HCT116 (cell line): ENCODE measurements around the gene TMEM132D. TPM values are rescaled to one million over a fixed set of nuclear protein-coding genes. Genes with fewer than 3 reads are reported as not detected.

Source experiments
- ATAC-seq: fragments of 200-7000 bp; cut with Tn5 transposase; 2 replicates; pipeline ENCODE4 v1.9.1; 2020; ENCODE audit warnings: mild to moderate bottlenecking, moderate library complexity
- BruUV-seq: library from RNA; stranded (reverse); fragments of 400-500 nt; replicated peaks from 2 replicates; lab custom pipeline; 2021; lab: Mats Ljungman, UMichigan
- CTCF ChIA-PET: fragments of 300-600 bp; sonication (Branson Sonifier 250); formaldehyde crosslinking; loops from one replicate; lab custom pipeline; 2021; ENCODE audit warnings: antibody characterized with exemption; lab: Charles Lee
- POLR2A ChIA-PET: fragments of 300-600, 350-600 bp; sonication (Branson Sonifier 250); formaldehyde crosslinking; loops from one replicate; lab custom pipeline; 2021; ENCODE audit warnings: antibody characterized with exemption; lab: Charles Lee
- RAD21 ChIA-PET, 2 experiments: fragments of 300-600 bp; sonication (Branson Sonifier 250); formaldehyde crosslinking; loops; one replicate each; lab custom pipeline; 2023; ENCODE audit warnings: low total read pairs in 2 of 2; ENCODE audit not compliant: uncharacterized antibody in 2 of 2, unreplicated experiment in 2 of 2, low non-redundant PET in 1 of 2; lab: Charles Lee
- DNase-seq: peaks from one replicate; pipeline ENCODE4 v3.0.0-alpha.2; 2010; ENCODE audit warnings: low read depth, low spot score
- H2AFZ ChIP-seq: fragments of 200-600 bp; shearing (Covaris generic), sonication (generic); 2 replicates; pipeline ENCODE4 v1.6.1; 2017; ENCODE audit warnings: low read depth, mixed run types, mixed read lengths, antibody characterized with exemption, low read length; ENCODE audit not compliant: poor library complexity, severe bottlenecking
- H3K27ac ChIP-seq: 2 replicates; pipeline ENCODE4 v1.5.1; 2012; ENCODE audit warnings: low read depth, low read length
- H3K27me3 ChIP-seq: fragments of 200-600 bp; sonication (generic); 2 replicates; pipeline ENCODE4 v1.6.1; 2016; ENCODE audit warnings: mixed run types, low read length, mixed read lengths; ENCODE audit not compliant: insufficient read depth
- H3K36me3 ChIP-seq, 2 experiments: fragments of 200-500 bp in 1 of 2; fragments of 200-600 bp in 1 of 2; sonication (Bioruptor generic) in 1 of 2; sonication (generic) in 1 of 2; 2 replicates each; pipeline versions ENCODE4 v1.5.1 to v1.6.1; 2014 to 2016; ENCODE audit warnings: low read length in 2 of 2, inconsistent platforms in 1 of 2, mixed read lengths in 1 of 2, mixed run types in 1 of 2; ENCODE audit not compliant: insufficient read depth in 2 of 2, control insufficient read depth in 1 of 2
- H3K4me1 ChIP-seq, 2 experiments: fragments of 200-600 bp in 1 of 2; sonication (generic) in 1 of 2; 2 replicates each; pipeline versions ENCODE4 v1.5.1 to v1.6.1; 2012 to 2017; ENCODE audit warnings: low read length in 2 of 2, inconsistent platforms in 1 of 2, mild to moderate bottlenecking in 1 of 2, mixed read lengths in 1 of 2, mixed run types in 1 of 2, moderate library complexity in 1 of 2; ENCODE audit not compliant: insufficient read depth in 2 of 2, control insufficient read depth in 1 of 2
- H3K4me2 ChIP-seq: fragments of 200-600 bp; sonication (generic); 2 replicates; pipeline ENCODE4 v1.6.1; 2017; ENCODE audit warnings: mixed run types, low read length, mixed read lengths
- H3K4me3 ChIP-seq, 2 experiments: fragments of 200-600 bp in 1 of 2; sonication (generic) in 1 of 2; replicated peaks in 1 of 2; 2 replicates each; pipeline ENCODE4 v1.5.1; 2011 to 2016; ENCODE audit warnings: low read length in 2 of 2, control low read depth in 1 of 2, low read depth in 1 of 2, mild to moderate bottlenecking in 1 of 2, mixed read lengths in 1 of 2, mixed run types in 1 of 2
- H3K79me2 ChIP-seq: fragments of 200-600 bp; sonication (generic); 2 replicates; pipeline ENCODE4 v1.6.1; 2017; ENCODE audit warnings: mild to moderate bottlenecking, mixed run types, low read length, moderate library complexity, mixed read lengths; ENCODE audit not compliant: insufficient read depth
- H3K9ac ChIP-seq: fragments of 200-600 bp; sonication (generic); 2 replicates; pipeline ENCODE4 v1.6.1; 2016; ENCODE audit warnings: low read length, mixed read lengths
- H3K9me2 ChIP-seq: fragments of 200-600 bp; sonication (generic), shearing (Covaris generic); 2 replicates; pipeline ENCODE4 v1.6.1; 2017; ENCODE audit warnings: mixed run types, mild to moderate bottlenecking, moderate library complexity; ENCODE audit not compliant: insufficient read depth
- H3K9me3 ChIP-seq, 2 experiments: fragments of 200-500 bp in 1 of 2; fragments of 200-600 bp in 1 of 2; sonication (Bioruptor generic) in 1 of 2; sonication (generic) in 1 of 2; 2 replicates each; pipeline ENCODE4 v1.6.1; 2014 to 2017; ENCODE audit warnings: low read length in 2 of 2, mixed read lengths in 2 of 2, inconsistent platforms in 1 of 2, low read depth in 1 of 2, mild to moderate bottlenecking in 1 of 2, mixed run types in 1 of 2, moderate library complexity in 1 of 2; ENCODE audit not compliant: control insufficient read depth in 1 of 2, insufficient read depth in 1 of 2
- H4K20me1 ChIP-seq: fragments of 200-600 bp; sonication (generic), shearing (Covaris generic); 2 replicates; pipeline ENCODE4 v1.6.1; 2017; ENCODE audit warnings: mixed run types, mild to moderate bottlenecking, moderate library complexity; ENCODE audit not compliant: insufficient read depth
- CBX3 ChIP-seq: IDR thresholded peaks from 2 replicates; pipeline ENCODE4 v1.6.1; 2012; ENCODE audit warnings: low read depth
- CEBPB ChIP-seq: IDR thresholded peaks from 2 replicates; pipeline ENCODE4 v1.6.1; 2012; ENCODE audit warnings: low read depth
- EGR1 ChIP-seq: IDR thresholded peaks from 2 replicates; pipeline ENCODE4 v1.6.1; 2012; ENCODE audit warnings: low read depth
- ELF1 ChIP-seq: IDR thresholded peaks from 2 replicates; pipeline ENCODE4 v1.6.1; 2012; ENCODE audit warnings: low read depth, borderline replicate concordance
- EZH2 ChIP-seq: fragments of 200-600 bp; sonication (generic); IDR thresholded peaks from 2 replicates; pipeline ENCODE4 v1.6.1; 2017; ENCODE audit warnings: antibody characterized with exemption, mixed run types
- EZH2phosphoT487 ChIP-seq: fragments of 200-600 bp; IDR thresholded peaks from 2 replicates; pipeline ENCODE4 v1.6.1; 2018; ENCODE audit warnings: antibody characterized with exemption, borderline replicate concordance
- FOSL1 ChIP-seq: IDR thresholded peaks from 2 replicates; pipeline ENCODE4 v1.6.1; 2012; ENCODE audit warnings: low read depth
- MAX ChIP-seq: IDR thresholded peaks from 2 replicates; pipeline ENCODE4 v1.6.1; 2012
- POLR2A ChIP-seq: IDR thresholded peaks from 2 replicates; pipeline ENCODE4 v1.7.0; 2011; ENCODE audit warnings: borderline replicate concordance; ENCODE audit not compliant: insufficient read depth, insufficient read length; ENCODE audit errors: extremely low read depth
- POLR2AphosphoS5 ChIP-seq: IDR thresholded peaks from 2 replicates; pipeline ENCODE4 v1.6.1; 2011; ENCODE audit warnings: mild to moderate bottlenecking, low read depth, low read length, moderate library complexity
- RAD21 ChIP-seq: IDR thresholded peaks from 2 replicates; pipeline ENCODE4 v1.6.1; 2012; ENCODE audit warnings: low read depth, mild to moderate bottlenecking
- REST ChIP-seq: IDR thresholded peaks from 2 replicates; pipeline ENCODE4 v1.6.1; 2012; ENCODE audit warnings: low read depth
- SP1 ChIP-seq: IDR thresholded peaks from 2 replicates; pipeline ENCODE4 v1.6.1; 2012; ENCODE audit warnings: low read depth
- YY1 ChIP-seq: IDR thresholded peaks from 2 replicates; pipeline ENCODE4 v1.6.1; 2011; ENCODE audit warnings: low read length, low read depth, moderate library complexity, mild to moderate bottlenecking; ENCODE audit not compliant: insufficient replicate concordance; ENCODE audit errors: extremely low read depth
- ZFX ChIP-seq: fragments of 450-650 bp; IDR thresholded peaks from 2 replicates; pipeline ENCODE4 v1.6.1; 2017
- ZNF274 ChIP-seq: fragments of 200-500 bp; sonication (Bioruptor generic); IDR thresholded peaks from 2 replicates; pipeline ENCODE4 v1.6.1; 2014; ENCODE audit warnings: mild to moderate bottlenecking, low read depth, low read length, inconsistent platforms
- intact Hi-C: fragments of 100-400 bp; cut with micrococcal nuclease; formaldehyde crosslinking; loops from 2 replicates; pipeline ENCODE4 v1.10.0; 2022
- total RNA-seq: library from RNA; stranded (reverse); gene quantifications from one replicate; pipeline ENCODE4 v1.2.1, GENCODE V29; 2021; ENCODE audit not compliant: unreplicated experiment
- TF ChIP-seq, protein P1 (sequence below): IDR thresholded peaks from 2 replicates; pipeline ENCODE4 v1.6.1; 2011; ENCODE audit warnings: mild to moderate bottlenecking, low read length, moderate library complexity; ENCODE audit not compliant: insufficient replicate concordance; ENCODE audit errors: extremely low read depth
- TF ChIP-seq, protein P2 (sequence below): IDR thresholded peaks from 2 replicates; pipeline ENCODE4 v1.6.1; 2012
- TF ChIP-seq, protein P3 (sequence below), 3 experiments: fragments of 200-600 bp in 1 of 3; sonication (generic) in 1 of 3; IDR thresholded peaks in 2 of 3; conservative IDR thresholded peaks in 1 of 3; 2 replicates each; pipeline ENCODE4 v1.5.1; 2012 to 2017; ENCODE audit warnings: low read depth in 2 of 3, low read length in 2 of 3, antibody characterized with exemption in 1 of 3, borderline replicate concordance in 1 of 3, control low read depth in 1 of 3, mild to moderate bottlenecking in 1 of 3, mixed read lengths in 1 of 3, mixed run types in 1 of 3, moderate library complexity in 1 of 3; ENCODE audit not compliant: insufficient read depth in 1 of 3

TMEM132D gene
- total RNA-seq, 1 experiment from 2014 or later: not detected

DNA sequence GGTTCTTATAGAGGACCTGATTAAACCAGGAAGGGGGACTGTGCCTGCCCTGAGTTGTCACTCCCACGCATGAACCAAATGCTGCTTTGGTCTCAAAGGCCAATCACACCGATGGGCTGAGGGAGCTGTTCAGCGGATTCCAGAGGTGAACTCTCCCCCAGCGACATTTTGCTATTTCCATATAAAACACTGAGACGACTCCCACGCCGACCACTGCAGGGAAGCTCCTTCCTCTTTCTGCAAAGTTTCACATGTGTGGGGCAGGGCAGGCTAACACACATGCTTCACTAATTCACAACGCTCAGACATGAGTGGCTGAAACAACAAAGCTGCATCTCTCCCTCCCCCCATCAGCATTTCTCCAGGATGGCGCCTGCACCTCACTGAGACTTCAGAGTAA is 37.8 kb upstream of the TMEM132D start:
- intact Hi-C loops: no loop called here
- ChIA-PET RAD21 (no interaction called here), CTCF (no interaction called here), POLR2A (no interaction called here)
- no peaks in the 10 kb centered on the region for H4K20me1 ChIP-seq
- H3K9ac ChIP-seq: no peak overlapping the region
- H3K27ac ChIP-seq: no peak overlapping the region
- H3K4me3 ChIP-seq: no peak overlapping the region
- no peak overlapping the region for H3K4me2 ChIP-seq
- peaks cover 0 to 15% of the 10 kb centered on the region in 2 experiments; a peak in 2 of 4 replicates for H3K9me3 ChIP-seq
- no peaks in the 10 kb centered on the region for H3K79me2 ChIP-seq
- no peaks in the 10 kb centered on the region for H3K9me2 ChIP-seq
- no peaks in the 10 kb centered on the region for H3K4me1 ChIP-seq
- DNase-seq: no peak
- no peaks in the 10 kb centered on the region for H3K27me3 ChIP-seq
- no peak for ATAC-seq
- TF ChIP-seq MAX: no peak
- TF ChIP-seq FOSL1: no peak
- no peak for TF ChIP-seq ELF1
- TF ChIP-seq, protein P1, sequence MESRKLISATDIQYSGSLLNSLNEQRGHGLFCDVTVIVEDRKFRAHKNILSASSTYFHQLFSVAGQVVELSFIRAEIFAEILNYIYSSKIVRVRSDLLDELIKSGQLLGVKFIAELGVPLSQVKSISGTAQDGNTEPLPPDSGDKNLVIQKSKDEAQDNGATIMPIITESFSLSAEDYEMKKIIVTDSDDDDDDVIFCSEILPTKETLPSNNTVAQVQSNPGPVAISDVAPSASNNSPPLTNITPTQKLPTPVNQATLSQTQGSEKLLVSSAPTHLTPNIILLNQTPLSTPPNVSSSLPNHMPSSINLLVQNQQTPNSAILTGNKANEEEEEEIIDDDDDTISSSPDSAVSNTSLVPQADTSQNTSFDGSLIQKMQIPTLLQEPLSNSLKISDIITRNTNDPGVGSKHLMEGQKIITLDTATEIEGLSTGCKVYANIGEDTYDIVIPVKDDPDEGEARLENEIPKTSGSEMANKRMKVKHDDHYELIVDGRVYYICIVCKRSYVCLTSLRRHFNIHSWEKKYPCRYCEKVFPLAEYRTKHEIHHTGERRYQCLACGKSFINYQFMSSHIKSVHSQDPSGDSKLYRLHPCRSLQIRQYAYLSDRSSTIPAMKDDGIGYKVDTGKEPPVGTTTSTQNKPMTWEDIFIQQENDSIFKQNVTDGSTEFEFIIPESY: no peak
- TF ChIP-seq EZH2: no peak
- no peak for TF ChIP-seq SP1
- TF ChIP-seq EZH2phosphoT487: no peak
- TF ChIP-seq CEBPB: no peak
- no peak for TF ChIP-seq RAD21
- TF ChIP-seq EGR1: no peak
- TF ChIP-seq ZNF274: no peak
- no peak for TF ChIP-seq CBX3
- no peak for TF ChIP-seq YY1
- TF ChIP-seq, protein P2, sequence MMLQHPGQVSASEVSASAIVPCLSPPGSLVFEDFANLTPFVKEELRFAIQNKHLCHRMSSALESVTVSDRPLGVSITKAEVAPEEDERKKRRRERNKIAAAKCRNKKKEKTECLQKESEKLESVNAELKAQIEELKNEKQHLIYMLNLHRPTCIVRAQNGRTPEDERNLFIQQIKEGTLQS: no peak
- TF ChIP-seq ZFX: no peak
- TF ChIP-seq POLR2AphosphoS5: no peak
- no peak for TF ChIP-seq REST
- TF ChIP-seq, protein P3, sequence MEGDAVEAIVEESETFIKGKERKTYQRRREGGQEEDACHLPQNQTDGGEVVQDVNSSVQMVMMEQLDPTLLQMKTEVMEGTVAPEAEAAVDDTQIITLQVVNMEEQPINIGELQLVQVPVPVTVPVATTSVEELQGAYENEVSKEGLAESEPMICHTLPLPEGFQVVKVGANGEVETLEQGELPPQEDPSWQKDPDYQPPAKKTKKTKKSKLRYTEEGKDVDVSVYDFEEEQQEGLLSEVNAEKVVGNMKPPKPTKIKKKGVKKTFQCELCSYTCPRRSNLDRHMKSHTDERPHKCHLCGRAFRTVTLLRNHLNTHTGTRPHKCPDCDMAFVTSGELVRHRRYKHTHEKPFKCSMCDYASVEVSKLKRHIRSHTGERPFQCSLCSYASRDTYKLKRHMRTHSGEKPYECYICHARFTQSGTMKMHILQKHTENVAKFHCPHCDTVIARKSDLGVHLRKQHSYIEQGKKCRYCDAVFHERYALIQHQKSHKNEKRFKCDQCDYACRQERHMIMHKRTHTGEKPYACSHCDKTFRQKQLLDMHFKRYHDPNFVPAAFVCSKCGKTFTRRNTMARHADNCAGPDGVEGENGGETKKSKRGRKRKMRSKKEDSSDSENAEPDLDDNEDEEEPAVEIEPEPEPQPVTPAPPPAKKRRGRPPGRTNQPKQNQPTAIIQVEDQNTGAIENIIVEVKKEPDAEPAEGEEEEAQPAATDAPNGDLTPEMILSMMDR (IDR thresholded peaks at IDR 0.05 in 2 of 3, conservative IDR thresholded peaks at IDR 0.05 in 1 of 3; ENCODE audit: borderline replicate concordance in 1 of 3, insufficient read depth in 1 of 3, low read depth in 2 of 3, low read length in 2 of 3): no peak
- TF ChIP-seq POLR2A: no peak
- no TSS peak for BruUV-seq
- no peak overlapping the region for H2AFZ ChIP-seq
- H3K36me3 ChIP-seq: no peaks in the 10 kb centered on the region
